HG03469 (cell line): ENCODE data around the gene PDZRN3.

Experiments
- ATAC-seq: cut with Tn5 transposase; IDR thresholded peaks from one replicate; pipeline ENCODE4 v1.9.1; 2021; ENCODE audit warnings: mild to moderate bottlenecking, moderate library complexity, moderate number of reproducible peaks; ENCODE audit not compliant: unreplicated experiment

Gene PDZRN3

GRCh38 chr3:73529308-73530021 lies 95.3 kb downstream of the PDZRN3 start:
- no peak for ATAC-seq

GRCh38 chr3:73525591-73525990 lies 99.2 kb downstream of the PDZRN3 start:
- ATAC-seq: no peak

GRCh38 chr3:73523661-73524060 lies 101.1 kb downstream of the PDZRN3 start:
- ATAC-seq: no peak

GRCh38 chr3:73521734-73522336 lies 102.9 kb downstream of the PDZRN3 start:
- no peak for ATAC-seq

GRCh38 chr3:73520931-73521461 lies 103.7 kb downstream of the PDZRN3 start:
- ATAC-seq: no peak

GRCh38 chr3:73516631-73517030 lies 108.1 kb downstream of the PDZRN3 start:
- ATAC-seq: no peak

- ATAC-seq: no peak
These were observed 111.5 kb downstream of the PDZRN3 start for GRCh38 chr3:73513260-73513659.

- ATAC-seq: no peak
These were observed 112.9 kb downstream of the PDZRN3 start for GRCh38 chr3:73511571-73512525.

- no peak for ATAC-seq
These were observed 114.0 kb downstream of the PDZRN3 start for GRCh38 chr3:73510784-73511183.

- no peak for ATAC-seq
These were observed 114.4 kb downstream of the PDZRN3 start for GRCh38 chr3:73510334-73510733.

- ATAC-seq: no peak
These were observed 114.9 kb downstream of the PDZRN3 start for GRCh38 chr3:73509816-73510215.

- no peak for ATAC-seq
These were observed 115.7 kb downstream of the PDZRN3 start for GRCh38 chr3:73509066-73509465.

- ATAC-seq: no peak
These were observed 116.3 kb downstream of the PDZRN3 start for GRCh38 chr3:73508330-73508954.

GRCh38 chr3:73504852-73505251 lies 119.9 kb downstream of the PDZRN3 start:
- ATAC-seq: no peak

GRCh38 chr3:73504239-73504638 lies 120.5 kb downstream of the PDZRN3 start:
- no peak for ATAC-seq

GRCh38 chr3:73503781-73504180 lies 121.0 kb downstream of the PDZRN3 start:
- no peak for ATAC-seq

GRCh38 chr3:73502609-73503583 lies 121.8 kb downstream of the PDZRN3 start:
- peak; percentile 63 for ATAC-seq

GRCh38 chr3:73500321-73500720 lies 124.4 kb downstream of the PDZRN3 start:
- no peak for ATAC-seq

- peak; percentile 44 for ATAC-seq
These were observed 125.0 kb downstream of the PDZRN3 start for GRCh38 chr3:73499787-73500186.
